Heart left ventricle (tissue), 13 donors: Measurements from ENCODE around the gene RBM18.

ENCODE experiments used
- CTCF ChIP-seq, 12 donors: fragments of 200-600 bp; sonication (generic) in 4 of 12; IDR thresholded peaks; one replicate each; pipeline versions ENCODE4 v1.5.0 to v1.8.0; 2018 to 2022; ENCODE audit warnings: antibody characterized with exemption in 12 of 12, mild to moderate bottlenecking in 5 of 12
- POLR2A ChIP-seq, 2 donors: fragments of 450-650 bp; IDR thresholded peaks; one replicate each; pipeline ENCODE4 v1.6.1; 2017; ENCODE audit warnings: antibody characterized with exemption in 2 of 2, mild to moderate bottlenecking in 2 of 2, moderate library complexity in 2 of 2
- donor health status: ischemic (EF 13 %, LVEDD 7.1; RV severe dilation, severe dysfunction).
- donor health status: DM: no; HTN: yes; CAD: no.
- donor health status: DM: no; HTN: no; CAD: no.
- donor health status: ischemic (EF 25% LVEDD 6.9; RV normal size, moderate dysfunction).
- donor health status: ischemic (EF 25% LVEDD 5.7; RV mildly dilated, moderate dysfunction).
- donor health status: ischemic (EF 35%, LVEDD 5.7; RV mildly dilated, moderate dysfunction).
- donor health status: nonischemic (EF 11% LVEDD 7.7; RV severe dilation, severe dysfunction).
- donor health status: DM: yes; HTN: yes; CAD: no.
- donor health status: PGD.
- donor health status: ischemic (EF 29% LVEDD 5.4; RV normal size, mild dysfunction).
- donor health status: nonischemic (EF 23%, LVEDD 6.1; RV moderate dilation, normal function).

GRCh38 chr9:122225312-122226141 is 39.1 kb downstream of the RBM18 start:
- TF ChIP-seq CTCF (IDR thresholded peaks at IDR 0.05) (no peak), POLR2A (IDR thresholded peaks at IDR 0.05) (no peak)
